NCI-H1930 (cell line): ENCODE measurements around the gene PAFAH1B2.
"Not testable (repeated sequence)": the region's sequence is repeated elsewhere in the genome, so short reads cannot be mapped to it uniquely, and the experiment has no call there.

Experiments
- DNase-seq, 2 experiments: peaks; one replicate each; lab custom pipeline; 2025; lab: John Stamatoyannopoulos, UW

Gene PAFAH1B2

DNA sequence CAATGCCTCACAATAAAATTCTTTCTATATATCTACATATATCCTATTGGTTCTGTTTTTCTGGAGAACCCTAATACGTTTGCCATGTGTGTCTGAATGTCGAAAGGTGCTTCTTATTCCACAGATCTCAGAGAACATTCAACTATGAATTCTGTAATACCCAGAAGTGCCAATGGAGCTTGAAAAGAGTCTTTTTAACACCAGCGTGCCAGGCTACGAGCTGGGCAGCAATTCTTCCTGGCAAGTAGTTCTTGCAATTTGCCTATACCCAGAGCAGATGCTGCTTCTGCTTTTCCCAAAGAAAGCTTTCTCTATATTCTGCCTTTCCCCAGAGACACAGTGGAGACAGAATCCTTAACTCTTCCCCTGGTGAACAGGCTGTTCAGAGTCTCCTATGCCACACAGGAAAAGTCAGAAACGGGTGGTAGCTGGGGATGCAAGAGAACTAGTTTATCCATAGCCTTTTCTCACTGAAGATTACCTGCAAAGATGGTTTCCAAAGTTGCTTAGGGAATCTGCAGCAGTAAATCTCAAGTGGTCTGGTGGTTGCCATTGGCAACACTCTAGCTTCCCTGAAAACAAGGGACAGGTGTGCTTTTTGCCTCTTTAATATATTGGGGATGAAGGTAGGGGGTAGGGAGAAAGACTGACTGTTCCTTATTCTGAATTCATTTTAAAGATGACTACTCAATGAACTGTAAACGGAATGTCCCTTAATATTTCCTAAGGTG, 16.8 kb upstream of the PAFAH1B2 start:
- DNase-seq: no peak

- DNase-seq: no peak
Measured at GRCh38 chr11:117128289-117128688, 15.8 kb upstream of the PAFAH1B2 start.

DNA sequence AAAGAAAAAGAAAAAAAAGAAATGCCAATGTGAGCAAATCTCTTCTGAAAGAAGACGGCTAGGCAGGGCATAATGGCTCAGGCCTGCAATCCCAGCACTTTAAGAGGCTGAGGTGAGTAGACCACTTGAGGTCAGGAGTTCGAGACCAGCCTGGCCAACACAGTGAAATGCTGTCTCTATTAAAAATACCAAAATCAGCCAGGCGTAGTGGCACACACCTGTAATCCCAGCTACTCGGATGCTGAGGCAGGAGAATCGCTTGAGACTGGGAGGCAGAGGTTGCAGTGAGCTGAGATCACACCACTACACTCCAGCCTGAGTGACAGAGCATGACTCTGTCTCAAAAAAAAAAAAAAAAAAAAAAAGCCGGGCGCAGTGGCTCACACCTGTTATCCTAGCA, 13.7 kb upstream of the PAFAH1B2 start:
- DNase-seq: not testable (repeated sequence)

GRCh38 chr11:117130879-117131278, 13.2 kb upstream of the PAFAH1B2 start:
- no peak for DNase-seq

DNA sequence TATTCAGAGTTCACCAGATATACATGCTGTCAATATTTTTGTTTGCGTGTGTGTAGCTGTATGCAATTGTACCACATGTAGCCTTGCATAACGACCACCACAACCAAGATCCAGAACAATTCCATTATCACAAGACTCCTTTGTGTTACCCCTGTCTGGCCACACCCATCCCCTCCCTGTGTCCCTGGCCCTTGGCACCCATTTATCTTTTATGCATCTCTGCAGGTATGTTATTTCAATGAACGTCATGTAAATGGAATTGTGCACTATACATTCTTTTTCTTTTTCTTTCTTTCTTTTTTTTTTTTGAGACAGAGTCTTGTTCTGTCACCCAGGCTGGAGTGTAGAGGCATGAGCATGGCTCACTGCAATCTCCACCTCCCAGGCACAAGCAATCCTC, 9.7 kb upstream of the PAFAH1B2 start:
- no peak for DNase-seq

GRCh38 chr11:117134979-117135378, 9.1 kb upstream of the PAFAH1B2 start:
- DNase-seq: not testable (repeated sequence)

GRCh38 chr11:117137223-117138086, 6.6 kb upstream of the PAFAH1B2 start:
- not testable (repeated sequence) for DNase-seq

DNA sequence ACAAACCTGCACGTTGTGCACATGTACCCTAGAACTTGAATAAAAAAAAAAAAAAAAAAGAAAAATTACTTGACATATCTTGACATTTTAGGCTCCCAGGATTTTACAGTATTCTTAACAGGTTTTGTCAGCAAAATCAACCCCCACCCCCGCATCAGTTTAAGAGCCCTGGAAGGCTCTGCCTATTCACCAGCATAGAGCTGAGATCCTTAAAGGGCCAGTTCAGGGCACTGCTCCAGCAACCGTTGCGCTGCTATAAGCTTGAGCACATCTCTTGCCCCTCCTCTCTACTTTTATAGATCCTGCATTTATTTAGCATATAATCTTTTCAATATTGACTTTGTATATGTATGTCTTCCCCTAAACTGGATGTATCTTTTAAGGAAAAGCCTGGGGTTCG, 697 bp upstream of the PAFAH1B2 start:
- DNase-seq: peak; percentile 15 to 35

DNA sequence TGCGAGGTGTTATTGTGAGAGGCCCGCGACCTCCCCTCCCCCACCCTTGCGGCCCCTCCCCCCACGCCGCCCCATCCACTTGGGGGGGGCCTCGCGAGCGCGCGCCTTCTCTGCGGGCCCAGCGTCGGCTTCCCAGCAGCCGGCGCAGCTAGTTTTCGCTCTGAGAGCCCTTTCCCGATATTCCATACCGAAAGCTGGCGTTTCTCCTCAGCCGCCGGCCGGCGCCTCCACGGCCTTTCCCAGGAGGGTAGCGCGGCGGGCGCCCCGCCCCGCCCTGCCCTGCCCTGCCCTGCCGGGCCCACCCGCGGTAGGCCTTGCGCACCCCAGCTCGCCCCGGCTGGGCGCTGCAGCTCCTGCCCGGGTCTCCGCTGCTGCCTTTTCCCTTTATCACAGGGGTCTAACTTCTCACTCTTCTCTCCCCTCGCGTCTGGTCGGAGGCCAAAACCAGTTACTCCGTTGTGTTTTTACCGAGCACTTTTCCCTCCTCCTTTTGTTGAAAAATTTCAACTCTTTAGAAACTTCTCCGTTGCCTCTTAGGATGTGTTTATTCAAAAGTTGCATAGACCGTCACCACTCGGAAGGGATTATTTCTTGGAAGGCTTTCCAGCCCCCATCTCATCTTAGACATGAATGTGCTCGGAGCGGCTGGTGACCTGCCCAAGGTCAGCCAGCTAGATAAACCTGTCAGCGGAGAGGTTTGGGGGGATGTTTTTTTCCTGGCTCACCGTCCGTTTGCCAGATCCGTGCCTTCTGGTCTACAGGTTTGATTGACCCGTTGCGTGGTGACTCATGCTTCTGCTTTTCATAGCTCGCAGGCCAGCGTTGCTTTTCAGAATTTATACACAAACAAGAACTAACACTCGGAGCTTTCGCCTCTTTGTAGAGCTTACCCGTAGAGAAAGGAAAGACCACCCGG, 648 bp downstream of the PAFAH1B2 start:
- DNase-seq: peak; percentile 30 to 50

DNA sequence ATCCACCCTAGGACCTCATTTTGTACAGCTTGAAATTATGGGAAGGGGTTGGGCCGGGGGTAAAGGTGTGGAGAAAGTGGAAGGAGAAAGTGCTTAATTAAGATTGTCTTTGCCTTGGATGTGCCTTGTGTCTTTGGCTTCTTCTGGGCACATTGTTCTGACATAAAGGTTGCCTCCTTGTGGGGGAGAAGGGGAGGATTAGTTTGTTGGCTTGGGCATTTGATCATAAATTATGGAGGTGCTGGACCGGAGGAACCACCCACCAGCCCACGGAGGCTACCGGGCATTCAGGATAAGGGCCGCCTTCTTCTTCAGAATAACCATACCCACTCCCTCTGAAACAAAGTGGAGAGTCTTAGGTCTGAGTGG, 1.3 kb downstream of the PAFAH1B2 start:
- DNase-seq: no peak

DNA sequence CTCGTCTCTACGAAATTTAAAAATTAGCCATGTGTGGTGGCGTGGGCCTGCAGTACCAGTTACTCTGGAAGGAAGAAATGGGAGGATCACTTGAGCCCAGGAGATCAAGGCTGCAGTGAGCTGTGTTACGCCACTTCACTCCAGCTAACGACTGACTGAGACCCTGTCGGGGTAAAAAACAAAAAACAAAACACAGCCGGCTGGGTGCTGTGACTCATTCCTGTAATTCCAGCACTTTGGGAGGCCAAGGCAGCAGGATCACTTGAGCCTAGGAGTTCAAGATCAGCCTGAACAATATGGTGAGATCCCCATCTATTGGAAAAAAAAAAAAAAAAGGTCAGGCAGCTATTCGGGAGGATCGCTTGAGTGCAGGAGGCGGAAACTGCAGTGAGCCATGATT, 2.4 kb downstream of the PAFAH1B2 start:
- DNase-seq: no peak

- DNase-seq: no peak
Measured at GRCh38 chr11:117152066-117152465, 8.0 kb downstream of the PAFAH1B2 start.

DNA sequence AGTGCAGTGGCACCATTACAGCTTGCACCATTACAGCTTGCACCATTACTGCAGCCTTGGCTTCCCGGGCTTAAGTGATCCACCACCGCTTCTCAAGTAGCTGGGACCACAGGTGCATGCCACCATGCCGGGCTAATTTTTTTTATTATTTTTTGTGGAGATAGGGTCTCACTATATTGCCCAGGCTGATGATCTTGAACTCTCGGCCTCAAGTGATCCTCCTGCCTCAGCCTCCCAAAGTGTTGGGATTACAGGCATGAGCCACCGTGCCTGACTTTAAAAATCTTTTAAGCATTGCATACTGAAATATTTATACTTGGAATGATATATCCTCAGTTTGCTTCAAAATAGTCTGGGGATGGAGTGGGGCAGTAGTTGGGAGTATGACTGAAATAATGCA, 10.4 kb downstream of the PAFAH1B2 start:
- DNase-seq: no peak

DNA sequence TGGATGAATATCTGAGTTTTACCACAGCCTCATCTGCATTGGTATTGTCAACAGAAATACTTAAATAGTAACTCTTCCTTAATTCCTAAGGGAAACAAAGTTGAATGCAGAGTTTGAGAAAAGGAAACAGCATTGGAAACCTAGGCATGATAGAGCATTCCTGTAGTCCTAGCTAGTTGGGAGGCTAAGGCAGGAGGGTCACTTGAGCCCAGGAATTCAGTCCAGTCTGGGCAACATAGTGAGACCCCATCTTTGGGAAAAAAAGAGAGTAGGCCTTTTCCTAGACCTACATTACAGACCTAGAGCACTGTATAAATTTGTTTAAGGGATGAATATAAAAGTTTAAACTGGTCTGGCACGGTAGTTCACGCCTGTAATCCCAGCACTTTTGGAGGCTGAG, 13.4 kb downstream of the PAFAH1B2 start:
- no peak for DNase-seq

DNA sequence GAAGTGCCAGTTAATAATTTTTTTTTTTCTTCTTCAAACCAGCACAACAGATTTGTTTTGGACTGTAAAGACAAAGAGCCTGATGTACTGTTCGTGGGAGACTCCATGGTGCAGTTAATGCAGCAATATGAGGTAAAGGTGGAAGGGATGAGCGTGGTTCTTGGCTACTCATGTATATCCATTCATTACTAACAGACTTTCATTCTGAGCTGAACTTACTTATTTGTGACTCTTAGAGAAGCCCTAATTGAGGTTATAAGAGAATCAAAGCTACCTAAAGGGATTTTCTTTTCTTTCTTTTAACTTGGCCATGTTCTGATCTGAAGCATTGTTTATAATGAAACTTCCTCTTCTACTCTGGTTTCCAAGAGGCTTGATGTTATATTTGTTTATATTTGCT, 15.8 kb downstream of the PAFAH1B2 start:
- no peak for DNase-seq

GRCh38 chr11:117160826-117161225, 16.7 kb downstream of the PAFAH1B2 start:
- DNase-seq: no peak

DNA sequence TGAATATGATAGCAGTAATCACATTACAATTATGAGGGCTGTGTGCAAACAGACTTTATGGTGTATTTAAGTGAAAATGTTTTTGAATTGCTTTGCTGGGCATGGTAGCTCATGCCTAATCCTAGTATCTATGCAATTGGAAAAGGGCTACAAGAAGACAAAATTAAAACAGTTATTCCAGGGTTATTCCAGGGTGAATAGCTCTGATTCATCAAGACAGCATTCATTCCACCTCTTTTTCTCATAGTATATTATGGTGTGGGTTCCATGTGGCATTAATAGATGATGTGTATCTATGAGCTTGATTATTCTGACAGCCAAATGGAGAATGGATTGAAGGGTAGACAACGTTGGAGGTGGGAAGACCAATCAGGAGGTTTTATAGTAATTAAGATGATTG, 22.4 kb downstream of the PAFAH1B2 start:
- DNase-seq: no peak

- DNase-seq: no peak
Measured at GRCh38 chr11:117169736-117170135, 25.6 kb downstream of the PAFAH1B2 start.

- no peak for DNase-seq
Measured at GRCh38 chr11:117170210-117170609, 26.1 kb downstream of the PAFAH1B2 start.

DNA sequence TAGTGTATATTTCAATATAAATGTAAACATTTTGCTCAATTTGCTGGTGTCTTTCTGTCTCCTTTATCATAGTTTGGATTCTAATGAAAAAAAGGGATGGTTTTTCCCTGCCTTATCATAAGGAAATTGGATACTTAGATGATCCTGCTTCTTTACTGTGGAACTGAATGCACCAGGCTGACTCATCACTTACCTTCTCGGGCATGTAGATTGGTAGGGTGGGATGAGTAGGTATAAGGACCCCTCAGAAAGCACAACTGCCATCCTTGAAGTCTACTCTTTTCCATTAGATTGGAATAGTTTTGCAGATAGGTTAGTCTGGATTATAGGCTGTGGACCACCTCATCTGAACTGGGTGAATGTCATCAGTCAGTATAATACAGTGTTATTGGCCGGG, 26.9 kb downstream of the PAFAH1B2 start:
- DNase-seq: no peak

DNA sequence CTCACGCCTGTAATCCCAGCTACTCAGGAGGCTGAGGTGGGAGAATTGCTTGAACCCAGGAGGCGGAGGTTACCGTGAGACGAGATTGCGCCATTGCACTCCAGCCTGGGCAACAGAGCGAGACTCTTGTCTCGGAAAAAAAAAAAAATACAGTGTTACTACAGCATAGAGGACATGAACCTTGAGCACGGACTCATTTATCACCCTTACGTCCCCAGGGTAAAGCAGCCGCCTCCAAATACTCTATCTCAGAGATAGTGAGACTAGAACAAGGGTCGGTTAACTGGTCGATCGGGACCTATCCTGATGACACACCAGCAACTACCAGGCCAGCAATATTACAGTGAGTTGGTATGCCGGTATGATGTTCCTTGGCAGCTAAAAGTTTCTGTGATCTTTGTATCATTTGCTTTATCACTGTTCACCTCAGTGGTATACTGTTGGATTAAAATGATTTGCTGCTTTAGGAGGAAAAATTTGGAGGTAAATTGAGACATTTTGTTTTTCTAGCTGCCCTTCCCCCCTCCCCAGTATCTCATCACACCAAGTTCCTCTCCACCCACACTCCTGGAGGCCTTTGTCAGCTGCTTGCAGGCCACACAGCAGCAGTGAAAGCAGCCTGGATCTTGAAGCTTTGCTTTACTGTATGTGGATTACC, 27.4 kb downstream of the PAFAH1B2 start:
- DNase-seq: no peak
